Sigmoid colon (tissue), 7 donors: ENCODE data around the gene MSN. TPM values are rescaled to one million over a fixed set of nuclear protein-coding genes. Genes with fewer than 3 reads are reported as not detected.
"Not testable (repeated sequence)": the region's sequence is repeated elsewhere in the genome, so short reads cannot be mapped to it uniquely, and the experiment has no call there.

Source experiments
- DNase-seq: peaks from one replicate; pipeline ENCODE4 v3.0.0-alpha.2; 2019
- H3K27ac ChIP-seq, 4 donors: fragments of 200-600 bp; sonication (generic); one replicate each; pipeline ENCODE4 v1.5.1; 2016 to 2019; ENCODE audit warnings: mild to moderate bottlenecking in 1 of 4
- H3K27me3 ChIP-seq, 3 donors: fragments of 200-600 bp; sonication (generic); one replicate each; pipeline ENCODE4 v1.5.1; 2019; ENCODE audit warnings: mild to moderate bottlenecking in 1 of 3
- H3K36me3 ChIP-seq, 4 donors: fragments of 200-600 bp; sonication (generic); one replicate each; pipeline ENCODE4 v1.5.1; 2016 to 2019
- H3K4me1 ChIP-seq, 4 donors: fragments of 200-600 bp; sonication (generic); one replicate each; pipeline ENCODE4 v1.5.1; 2017 to 2019
- H3K4me3 ChIP-seq, 4 donors: fragments of 200-600 bp; sonication (generic); one replicate each; pipeline ENCODE4 v1.5.1; 2017 to 2019; ENCODE audit warnings: mild to moderate bottlenecking in 2 of 4, moderate library complexity in 1 of 4
- H3K9me3 ChIP-seq, 4 donors: fragments of 200-600 bp in 3 of 4; sonication (generic) in 3 of 4; one replicate each; pipeline versions ENCODE4 v1.5.1 to v1.6.1; 2013 to 2019
- EP300 ChIP-seq, 4 donors: sonication (generic); formaldehyde crosslinking; IDR thresholded peaks; one replicate each; pipeline ENCODE4 v1.6.1; 2017; ENCODE audit warnings: antibody characterized with exemption in 4 of 4
- POLR2A ChIP-seq, 2 donors: fragments of 450-650 bp; IDR thresholded peaks; one replicate each; pipeline ENCODE4 v1.6.1; 2016; ENCODE audit warnings: antibody characterized with exemption in 2 of 2, mild to moderate bottlenecking in 2 of 2, moderate library complexity in 2 of 2
- POLR2AphosphoS5 ChIP-seq, 4 donors: sonication (generic); formaldehyde crosslinking; IDR thresholded peaks; one replicate each; pipeline ENCODE4 v1.6.1; 2017; ENCODE audit warnings: antibody characterized with exemption in 4 of 4
- WGBS, 2 donors: extraction: QIAGEN DNeasy Blood & Tissue Kit; methylation state at CpG; one replicate each; pipeline ENCODE4 v1.1.7; 2013; 5-methylcytosine and 5-hydroxymethylcytosine counted together
- intact Hi-C: fragments of 100-400 bp; cut with DNase I; formaldehyde crosslinking; loops from one replicate; pipeline ENCODE4 v1.15.1; 2023
- polyA plus RNA-seq, 3 donors: library from polyadenylated mRNA; stranded (reverse); fragments of 200-250 nt; gene quantifications; one replicate each; pipeline ENCODE4 v1.2.3, GENCODE V29; 2013
- total RNA-seq, 4 donors: library from RNA; depleted of rRNA; stranded (reverse); fragments of >200 nt; gene quantifications; one replicate each; pipeline ENCODE4 v1.1.0, GENCODE V29; 2016
- TF ChIP-seq, protein P1 (sequence below), 4 experiments: fragments of 450-650 bp in 3 of 4; fragments of 200-600 bp in 1 of 4; IDR thresholded peaks; one replicate each; pipeline ENCODE4 v1.5.1; 2016 to 2019; ENCODE audit warnings: antibody characterized with exemption in 4 of 4, mild to moderate bottlenecking in 3 of 4, moderate library complexity in 2 of 4
- donor health status: healthy with polysubstance abuse.
- donor health status: Bipolar disorder and iron deficiency.
- donor health status: healthy.

The MSN gene
- total and polyA plus RNA-seq, 7 donors = 23.6 to 152 (median 136) TPM

DNA sequence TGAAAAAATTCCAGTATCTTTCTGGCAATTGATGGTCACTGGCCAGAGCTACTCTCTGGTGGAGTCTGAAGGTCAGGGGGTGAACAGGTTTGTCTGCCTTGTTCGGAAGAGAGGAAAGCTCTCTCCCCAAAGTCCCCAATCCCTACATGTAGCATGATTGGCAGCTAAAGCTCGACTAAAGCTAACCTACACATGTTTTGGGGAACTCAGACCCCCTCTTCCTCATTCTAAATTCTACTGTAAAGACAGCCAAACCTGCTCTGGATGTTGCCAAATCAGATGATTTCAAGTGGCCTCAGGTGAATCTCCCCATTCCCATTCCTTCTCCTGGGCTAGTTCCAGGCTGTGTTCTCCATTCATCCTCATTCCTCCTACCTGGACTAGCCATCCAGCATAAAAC lies 84.1 kb downstream of the MSN start:
- WGBS, 2 donors = 67 to 91% methylated on average over 2 of the region's 2 CpGs
- Histone ChIP-seq H3K4me1 (no peaks in the 10 kb centered on the region), H3K9me3 (no peaks in the 10 kb centered on the region), H3K27me3 (no peaks in the 10 kb centered on the region), H3K36me3 (no peaks in the 10 kb centered on the region), H3K4me3 (no peak overlapping the region), H3K27ac (no peak overlapping the region)
- TF ChIP-seq, protein P1, sequence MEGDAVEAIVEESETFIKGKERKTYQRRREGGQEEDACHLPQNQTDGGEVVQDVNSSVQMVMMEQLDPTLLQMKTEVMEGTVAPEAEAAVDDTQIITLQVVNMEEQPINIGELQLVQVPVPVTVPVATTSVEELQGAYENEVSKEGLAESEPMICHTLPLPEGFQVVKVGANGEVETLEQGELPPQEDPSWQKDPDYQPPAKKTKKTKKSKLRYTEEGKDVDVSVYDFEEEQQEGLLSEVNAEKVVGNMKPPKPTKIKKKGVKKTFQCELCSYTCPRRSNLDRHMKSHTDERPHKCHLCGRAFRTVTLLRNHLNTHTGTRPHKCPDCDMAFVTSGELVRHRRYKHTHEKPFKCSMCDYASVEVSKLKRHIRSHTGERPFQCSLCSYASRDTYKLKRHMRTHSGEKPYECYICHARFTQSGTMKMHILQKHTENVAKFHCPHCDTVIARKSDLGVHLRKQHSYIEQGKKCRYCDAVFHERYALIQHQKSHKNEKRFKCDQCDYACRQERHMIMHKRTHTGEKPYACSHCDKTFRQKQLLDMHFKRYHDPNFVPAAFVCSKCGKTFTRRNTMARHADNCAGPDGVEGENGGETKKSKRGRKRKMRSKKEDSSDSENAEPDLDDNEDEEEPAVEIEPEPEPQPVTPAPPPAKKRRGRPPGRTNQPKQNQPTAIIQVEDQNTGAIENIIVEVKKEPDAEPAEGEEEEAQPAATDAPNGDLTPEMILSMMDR (IDR thresholded peaks at IDR 0.05) = no peak
- no peak for TF ChIP-seq EP300 (IDR thresholded peaks at IDR 0.05)
- no peak for TF ChIP-seq POLR2A (IDR thresholded peaks at IDR 0.05)
- no peak for TF ChIP-seq POLR2AphosphoS5 (IDR thresholded peaks at IDR 0.05)
- intact Hi-C loops = no loop called here
- DNase-seq = no peak

DNA sequence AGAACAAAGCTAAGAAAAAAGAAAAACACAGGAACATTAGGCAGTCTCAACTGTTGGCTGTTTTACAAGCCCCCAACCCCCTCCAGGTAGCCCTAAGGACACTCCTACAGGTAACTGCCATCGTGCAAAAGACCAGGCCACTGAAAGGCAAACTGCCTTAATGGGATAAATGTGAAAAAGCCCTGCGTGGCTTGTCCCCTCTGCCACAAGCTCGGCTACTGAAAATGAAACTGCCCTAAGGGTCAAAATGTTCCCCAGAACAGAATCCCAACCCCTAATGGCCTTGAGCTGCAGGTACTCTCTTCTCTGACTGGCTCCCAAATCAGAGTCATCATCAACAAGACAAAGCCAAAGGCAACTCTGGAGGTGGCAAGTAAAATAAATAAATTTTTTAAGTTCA lies 84.8 kb downstream of the MSN start:
- TF ChIP-seq EP300 (IDR thresholded peaks at IDR 0.05) = no peak
- TF ChIP-seq POLR2A (IDR thresholded peaks at IDR 0.05) = no peak
- TF ChIP-seq, protein P1 (IDR thresholded peaks at IDR 0.05) = no peak
- no peak for TF ChIP-seq POLR2AphosphoS5 (IDR thresholded peaks at IDR 0.05)
- intact Hi-C loops = no loop called here
- H3K4me1 ChIP-seq = no peaks in the 10 kb centered on the region
- H3K27me3 ChIP-seq = no peaks in the 10 kb centered on the region
- H3K36me3 ChIP-seq = no peaks in the 10 kb centered on the region
- DNase-seq = no peak
- no peak overlapping the region for H3K27ac ChIP-seq
- WGBS, 2 donors = 43 to 75% methylated on average over 3 of the region's 3 CpGs
- no peak overlapping the region for H3K4me3 ChIP-seq
- no peaks in the 10 kb centered on the region for H3K9me3 ChIP-seq

DNA sequence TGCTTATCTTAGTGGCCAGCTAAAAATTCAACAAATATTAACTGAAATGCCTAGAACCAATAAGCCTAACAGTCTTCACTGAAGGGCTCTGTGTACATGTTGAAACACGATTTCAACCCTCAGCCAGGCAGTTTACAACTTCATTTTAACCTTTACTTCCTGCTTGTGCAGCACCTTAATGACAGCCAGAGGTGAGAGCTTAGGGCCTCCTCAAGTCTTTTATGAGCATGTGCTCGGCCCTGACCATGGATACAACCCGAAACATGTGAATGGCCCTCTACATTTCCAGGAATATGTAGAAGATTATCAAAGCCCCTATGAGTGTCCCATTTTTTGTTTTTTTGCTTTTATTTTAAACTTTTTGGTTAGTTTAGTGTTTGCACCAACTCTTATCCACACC lies 88.3 kb downstream of the MSN start:
- intact Hi-C loops = no loop called here
- H3K27me3 ChIP-seq = no peaks in the 10 kb centered on the region
- TF ChIP-seq, protein P1 (IDR thresholded peaks at IDR 0.05) = no peak
- TF ChIP-seq POLR2AphosphoS5 (IDR thresholded peaks at IDR 0.05) (no peak), EP300 (IDR thresholded peaks at IDR 0.05) (no peak), POLR2A (IDR thresholded peaks at IDR 0.05) (no peak)
- no peak overlapping the region for H3K27ac ChIP-seq
- H3K4me3 ChIP-seq = no peak overlapping the region
- H3K4me1 ChIP-seq = no peaks in the 10 kb centered on the region
- DNase-seq = no peak
- no peaks in the 10 kb centered on the region for H3K9me3 ChIP-seq
- 15 to 51% methylated on average over 3 of the region's 3 CpGs for WGBS, 2 donors
- H3K36me3 ChIP-seq = no peaks in the 10 kb centered on the region

DNA sequence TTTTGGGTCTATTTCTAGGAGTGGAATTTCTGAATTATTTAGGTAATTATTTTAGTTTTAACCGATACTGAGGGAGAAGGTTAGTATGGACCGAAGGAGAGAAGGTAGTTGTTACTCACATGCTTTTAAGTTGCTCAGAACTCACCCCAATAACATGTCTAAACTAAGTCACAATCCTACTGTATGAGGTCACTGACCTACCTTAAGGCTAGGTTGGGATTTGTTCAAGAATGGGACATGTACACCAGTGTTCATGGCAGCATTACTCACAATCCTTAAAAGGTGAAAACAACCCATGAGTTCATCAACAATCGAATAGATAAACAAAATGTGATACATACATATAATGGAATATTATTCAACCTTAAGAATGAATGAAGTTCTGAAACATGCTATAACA lies 90.5 kb downstream of the MSN start:
- TF ChIP-seq POLR2A (IDR thresholded peaks at IDR 0.05) (no peak), POLR2AphosphoS5 (IDR thresholded peaks at IDR 0.05) (no peak), EP300 (IDR thresholded peaks at IDR 0.05) (no peak)
- TF ChIP-seq, protein P1 (IDR thresholded peaks at IDR 0.05) = no peak
- Histone ChIP-seq H3K4me3 (no peak overlapping the region), H3K9me3 (no peaks in the 10 kb centered on the region), H3K36me3 (no peaks in the 10 kb centered on the region), H3K4me1 (no peaks in the 10 kb centered on the region), H3K27ac (no peak overlapping the region), H3K27me3 (no peaks in the 10 kb centered on the region)
- intact Hi-C loops = no loop called here
- DNase-seq = no peak
- WGBS, 2 donors = 95 to 97% methylated on average over 3 of the region's 3 CpGs

DNA sequence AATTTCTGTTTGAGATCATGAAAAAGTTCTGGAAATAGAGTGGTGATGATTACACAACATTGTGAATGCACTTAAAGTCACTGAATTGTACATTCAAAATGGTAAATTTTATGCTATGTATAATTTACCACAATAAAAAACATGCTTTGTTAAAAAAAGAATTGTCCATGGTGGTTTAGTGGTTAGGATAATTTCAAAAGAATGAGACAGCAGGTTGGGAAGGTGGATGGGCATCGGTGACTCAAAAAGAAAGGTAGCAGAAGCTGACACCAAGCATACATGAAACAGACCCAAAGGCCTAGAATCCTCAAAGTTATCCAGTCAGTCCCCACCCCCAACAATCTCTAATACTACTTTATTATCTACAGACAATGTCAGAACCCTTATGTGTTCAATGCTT lies 91.1 kb downstream of the MSN start:
- Histone ChIP-seq H3K4me3 (no peak overlapping the region), H3K27me3 (no peaks in the 10 kb centered on the region), H3K4me1 (no peaks in the 10 kb centered on the region), H3K36me3 (no peaks in the 10 kb centered on the region), H3K27ac (no peak overlapping the region), H3K9me3 (no peaks in the 10 kb centered on the region)
- WGBS, 2 donors = 83 to 88% methylated on average over 1 of the region's 1 CpG
- TF ChIP-seq EP300 (IDR thresholded peaks at IDR 0.05) = no peak
- TF ChIP-seq, protein P1 (IDR thresholded peaks at IDR 0.05) = no peak
- no peak for DNase-seq
- intact Hi-C loops = no loop called here

DNA sequence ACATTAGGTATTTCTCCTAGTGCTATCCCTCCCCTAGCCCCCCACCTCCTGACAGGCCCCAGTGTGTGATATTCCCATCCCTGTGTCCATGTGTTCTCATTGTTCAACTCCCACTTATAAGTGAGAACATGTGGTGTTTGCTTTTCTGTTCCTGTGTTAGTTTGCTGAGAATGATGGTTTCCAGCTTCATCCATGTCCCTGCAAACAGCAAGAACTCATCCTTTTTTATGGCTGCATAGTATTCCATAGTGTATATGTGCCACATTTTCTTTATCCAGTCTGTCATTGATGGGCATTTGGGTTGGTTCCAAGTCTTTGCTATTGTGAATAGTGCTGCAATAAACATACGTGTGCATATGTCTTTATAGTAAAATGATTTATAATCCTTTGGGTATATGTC lies 92.1 kb downstream of the MSN start:
- H3K9me3 ChIP-seq, H3K36me3 ChIP-seq, intact Hi-C loops, DNase-seq, H3K27me3 ChIP-seq, H3K27ac ChIP-seq, H3K4me3 ChIP-seq, H3K4me1 ChIP-seq: not testable (repeated sequence)
- WGBS, 2 donors = 67 to 71% methylated on average over 1 of the region's 1 CpG
